Right atrium auricular region (tissue), 2 donors: ENCODE data around the gene CXCL16. TPM values are rescaled to one million over a fixed set of nuclear protein-coding genes. Genes with fewer than 3 reads are reported as not detected.

Experiments
- DNase-seq: peaks from one replicate; pipeline ENCODE4 v3.0.0-alpha.2; 2019; ENCODE audit warnings: low spot score
- H3K27ac ChIP-seq, 2 donors: fragments of 200-600 bp; sonication (generic); 1 replicate in 1 of 2; 2 replicates in 1 of 2; pipeline ENCODE4 v1.5.1; 2016 to 2019
- H3K27me3 ChIP-seq, 2 donors: fragments of 200-600 bp; sonication (generic); one replicate each; pipeline versions ENCODE4 v1.5.1 to v1.6.0; 2017 to 2019
- H3K36me3 ChIP-seq: fragments of 200-600 bp; sonication (generic); one replicate; pipeline ENCODE4 v1.5.1; 2016
- H3K4me1 ChIP-seq, 2 donors: fragments of 200-600 bp; sonication (generic); one replicate each; pipeline versions ENCODE4 v1.5.1 to v1.6.0; 2017 to 2019
- H3K4me3 ChIP-seq, 2 donors: fragments of 200-600 bp; sonication (generic); 1 replicate in 1 of 2; 2 replicates in 1 of 2; pipeline ENCODE4 v1.5.1; 2017 to 2019; ENCODE audit warnings: mild to moderate bottlenecking in 1 of 2, moderate library complexity in 1 of 2
- H3K9me3 ChIP-seq, 2 donors: fragments of 200-600 bp; sonication (generic); one replicate each; pipeline ENCODE4 v1.5.1; 2019
- total RNA-seq, 2 donors: library from RNA; depleted of rRNA; stranded (reverse); fragments of >200 nt; gene quantifications; one replicate each; pipeline ENCODE4 v1.1.0, GENCODE V29; 2016
- TF ChIP-seq, protein P1 (sequence below), 2 donors: fragments of 200-600 bp; sonication (generic); IDR thresholded peaks; one replicate each; pipeline ENCODE4 v1.5.1; 2019; ENCODE audit warnings: antibody characterized with exemption in 2 of 2

The CXCL16 gene
- total RNA-seq, 2 donors from 2014 or later, result 5.2 to 12.4 TPM

DNA sequence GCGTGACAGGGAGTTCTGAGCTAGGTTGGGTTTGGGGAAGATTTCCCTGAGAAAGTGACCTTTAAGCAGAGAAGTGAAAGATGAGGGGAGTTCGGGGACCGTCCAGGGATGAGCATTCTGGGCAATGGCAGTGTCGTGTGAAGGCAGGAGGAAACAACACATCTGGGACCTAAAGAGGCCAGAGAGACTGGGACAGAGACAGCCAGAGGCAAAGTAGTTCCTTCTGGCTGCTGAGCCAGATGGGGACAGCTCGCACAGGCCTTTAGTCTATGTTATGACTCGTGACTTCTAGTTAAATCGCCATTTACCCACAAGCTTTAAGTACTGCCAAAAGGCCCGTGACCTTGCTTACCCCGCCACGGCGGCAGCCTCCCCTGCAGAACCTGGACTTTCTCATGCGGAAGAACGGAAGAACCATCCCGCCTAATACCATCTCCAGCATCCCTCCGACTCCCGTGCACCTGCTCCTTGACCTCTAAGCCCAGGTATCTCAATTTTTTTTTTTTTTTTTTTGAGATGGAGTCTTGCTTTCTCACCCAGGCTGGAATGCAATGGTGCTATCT lies 17.0 kb downstream of the CXCL16 start:
- no peaks in the 10 kb centered on the region for H3K27me3 ChIP-seq
- no peaks in the 10 kb centered on the region for H3K9me3 ChIP-seq

DNA sequence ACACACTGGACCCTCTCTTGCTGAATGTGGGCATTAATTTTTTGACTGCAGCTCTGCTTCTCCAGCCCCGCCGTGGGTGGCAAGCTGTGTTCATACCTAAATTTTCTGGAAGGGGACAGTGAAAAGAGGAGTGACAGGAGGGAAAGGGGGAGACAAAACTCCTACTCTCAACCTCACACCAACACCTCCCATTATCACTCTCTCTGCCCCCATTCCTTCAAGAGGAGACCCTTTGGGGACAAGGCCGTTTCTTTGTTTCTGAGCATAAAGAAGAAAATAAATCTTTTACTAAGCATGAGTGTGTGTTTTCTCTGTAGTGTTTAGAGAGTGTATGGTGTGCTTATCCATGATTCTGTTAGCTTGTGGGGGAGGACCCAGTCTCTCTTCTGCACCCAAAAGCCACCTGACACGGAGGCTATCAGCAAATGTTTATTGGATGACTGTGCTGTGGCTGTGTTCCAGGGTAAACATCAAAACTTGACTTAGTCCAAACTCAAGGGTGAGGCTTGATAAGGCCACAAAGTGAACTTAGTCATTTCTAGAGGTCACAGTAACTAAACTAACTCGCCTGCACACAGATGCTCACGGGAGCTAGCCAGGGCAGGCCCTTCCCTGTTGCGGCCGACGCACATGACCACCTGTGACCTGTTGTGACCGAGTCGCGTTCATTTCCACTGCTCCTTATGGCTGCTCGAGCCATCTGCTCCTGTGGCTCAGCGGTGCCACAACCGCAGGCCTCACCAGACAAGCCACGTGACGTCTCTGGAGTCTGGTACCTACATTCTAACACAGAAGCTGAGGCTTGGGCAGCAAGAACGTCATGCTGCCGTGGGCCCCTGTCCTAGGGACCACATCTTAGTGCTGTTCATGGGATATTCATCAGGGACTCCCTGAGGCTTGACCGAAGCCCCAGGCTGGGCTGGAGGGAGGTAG lies 18.3 kb downstream of the CXCL16 start:
- Histone ChIP-seq H3K27me3 (no peaks in the 10 kb centered on the region), H3K9me3 (no peaks in the 10 kb centered on the region), H3K4me1 (peaks cover 0 to 9% of the 10 kb centered on the region in 2 donors), H3K27ac (peak overlapping the region; percentile 52 to 55), H3K36me3 (peaks cover 10% of the 10 kb centered on the region), H3K4me3 (no peak overlapping the region)
- TF ChIP-seq, protein P1, sequence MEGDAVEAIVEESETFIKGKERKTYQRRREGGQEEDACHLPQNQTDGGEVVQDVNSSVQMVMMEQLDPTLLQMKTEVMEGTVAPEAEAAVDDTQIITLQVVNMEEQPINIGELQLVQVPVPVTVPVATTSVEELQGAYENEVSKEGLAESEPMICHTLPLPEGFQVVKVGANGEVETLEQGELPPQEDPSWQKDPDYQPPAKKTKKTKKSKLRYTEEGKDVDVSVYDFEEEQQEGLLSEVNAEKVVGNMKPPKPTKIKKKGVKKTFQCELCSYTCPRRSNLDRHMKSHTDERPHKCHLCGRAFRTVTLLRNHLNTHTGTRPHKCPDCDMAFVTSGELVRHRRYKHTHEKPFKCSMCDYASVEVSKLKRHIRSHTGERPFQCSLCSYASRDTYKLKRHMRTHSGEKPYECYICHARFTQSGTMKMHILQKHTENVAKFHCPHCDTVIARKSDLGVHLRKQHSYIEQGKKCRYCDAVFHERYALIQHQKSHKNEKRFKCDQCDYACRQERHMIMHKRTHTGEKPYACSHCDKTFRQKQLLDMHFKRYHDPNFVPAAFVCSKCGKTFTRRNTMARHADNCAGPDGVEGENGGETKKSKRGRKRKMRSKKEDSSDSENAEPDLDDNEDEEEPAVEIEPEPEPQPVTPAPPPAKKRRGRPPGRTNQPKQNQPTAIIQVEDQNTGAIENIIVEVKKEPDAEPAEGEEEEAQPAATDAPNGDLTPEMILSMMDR (IDR thresholded peaks at IDR 0.05), result no peak
- no peak for DNase-seq

More for the DNA sequence above, 17.0 kb downstream of the CXCL16 start:
- no peak for DNase-seq
- Histone ChIP-seq H3K4me1 (peaks cover 0 to 9% of the 10 kb centered on the region in 2 donors), H3K4me3 (no peak overlapping the region), H3K36me3 (peaks cover 4% of the 10 kb centered on the region), H3K27ac (no peak overlapping the region)
- TF ChIP-seq, protein P1 (IDR thresholded peaks at IDR 0.05), result no peak

DNA sequence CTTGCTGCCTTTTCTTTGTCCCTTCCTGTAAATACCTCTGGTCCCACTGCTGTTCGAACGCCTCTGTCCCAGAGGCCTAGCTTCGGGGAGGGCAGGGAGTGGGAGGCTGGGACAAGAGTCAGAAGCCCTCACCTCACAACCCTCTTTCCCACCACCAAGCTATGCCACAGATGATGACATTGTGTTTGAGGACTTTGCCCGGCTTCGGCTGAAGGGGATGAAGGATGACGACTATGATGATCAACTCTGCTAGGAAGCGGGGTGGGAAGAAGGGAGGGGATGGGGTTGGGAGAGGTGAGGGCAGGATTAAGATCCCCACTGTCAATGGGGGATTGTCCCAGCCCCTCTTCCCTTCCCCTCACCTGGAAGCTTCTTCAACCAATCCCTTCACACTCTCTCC lies 18.9 kb downstream of the CXCL16 start:
- DNase-seq, result no peak
- no peaks in the 10 kb centered on the region for H3K27me3 ChIP-seq
- H3K9me3 ChIP-seq, result no peaks in the 10 kb centered on the region
- H3K27ac ChIP-seq, result peak overlapping the region in 1 of 2 donors; percentile 52
- H3K4me1 ChIP-seq, result peaks cover 0 to 9% of the 10 kb centered on the region in 2 donors
- peaks cover 10% of the 10 kb centered on the region for H3K36me3 ChIP-seq
- H3K4me3 ChIP-seq, result no peak overlapping the region
- TF ChIP-seq, protein P1 (IDR thresholded peaks at IDR 0.05), result no peak

DNA sequence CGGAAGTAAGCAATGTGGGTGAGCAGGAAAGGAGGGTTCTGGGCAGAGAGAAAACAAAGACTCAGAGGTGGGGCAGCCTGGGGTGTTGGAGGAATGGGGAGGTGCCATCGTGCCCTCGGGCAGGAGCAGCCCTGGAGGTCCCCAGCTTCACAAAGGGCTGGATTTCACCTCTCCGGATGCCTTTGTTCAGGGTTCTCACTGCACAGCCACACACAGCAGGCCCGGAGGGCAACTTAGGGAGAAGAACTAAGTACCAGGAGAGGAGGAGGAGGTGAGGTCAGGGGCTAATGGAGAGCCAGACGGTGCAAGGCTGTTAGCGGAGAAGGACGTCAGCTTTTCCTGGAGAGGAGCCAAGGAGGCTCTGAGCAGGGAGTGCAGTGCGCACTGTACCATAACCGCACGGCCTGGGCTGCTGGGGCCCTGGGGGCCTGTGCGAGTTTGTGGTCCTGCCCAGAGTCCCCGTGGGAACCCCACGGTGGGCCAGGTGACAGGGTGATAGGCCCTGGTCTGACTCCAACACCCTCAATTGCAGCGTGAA lies 20.0 kb downstream of the CXCL16 start:
- no peaks in the 10 kb centered on the region for H3K9me3 ChIP-seq

DNA sequence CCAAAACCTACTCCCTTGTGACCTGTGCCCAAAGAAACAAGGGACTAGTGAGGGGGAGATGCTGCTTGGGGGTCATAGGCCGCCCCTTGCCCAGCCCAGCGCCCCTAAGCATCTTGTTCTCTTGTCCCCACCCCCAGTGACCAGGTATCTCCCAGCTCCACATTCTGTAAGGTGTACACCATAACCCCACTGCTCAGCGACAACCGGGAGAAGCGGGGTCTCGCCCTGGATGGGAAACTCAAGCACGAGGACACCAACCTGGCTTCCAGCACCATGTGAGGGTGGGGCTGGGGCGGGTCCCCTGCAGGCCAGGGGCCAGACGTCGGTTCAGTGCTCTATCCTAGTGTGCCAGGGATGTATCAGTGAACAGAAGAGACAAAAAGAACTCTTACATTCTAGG lies 20.6 kb downstream of the CXCL16 start:
- TF ChIP-seq, protein P1 (IDR thresholded peaks at IDR 0.05), result no peak
- no peak for DNase-seq
- H3K27ac ChIP-seq, result no peak overlapping the region
- H3K9me3 ChIP-seq, result no peaks in the 10 kb centered on the region
- no peaks in the 10 kb centered on the region for H3K27me3 ChIP-seq
- H3K4me3 ChIP-seq, result no peak overlapping the region
- peaks cover 0 to 9% of the 10 kb centered on the region in 2 donors for H3K4me1 ChIP-seq
- H3K36me3 ChIP-seq, result peaks cover 10% of the 10 kb centered on the region

More for the DNA sequence above, 20.0 kb downstream of the CXCL16 start:
- Histone ChIP-seq H3K27me3 (no peaks in the 10 kb centered on the region), H3K4me1 (peaks cover 0 to 9% of the 10 kb centered on the region in 2 donors), H3K36me3 (peaks cover 10% of the 10 kb centered on the region), H3K4me3 (no peak overlapping the region), H3K27ac (no peak overlapping the region)
- no peak for DNase-seq
- TF ChIP-seq, protein P1 (IDR thresholded peaks at IDR 0.05), result no peak
